Measurements from ENCODE around the gene R3HCC1L.

GRCh38 chr10:98257198-98257597 is 122.7 kb downstream of the R3HCC1L start:
- no peak for TF ChIP-seq POLR2A (IDR thresholded peaks at IDR 0.05; ENCODE audit: low read depth, low read length)
- TF ChIP-seq PAX5 (IDR thresholded peaks at IDR 0.05; ENCODE audit: insufficient read depth, low read length, severe bottlenecking), result no peak
- TF ChIP-seq POLR2AphosphoS5 (IDR thresholded peaks at IDR 0.05; ENCODE audit: low read depth, low read length), result no peak
- no peak for TF ChIP-seq TAF1 (IDR thresholded peaks at IDR 0.05; ENCODE audit: low read depth, low read length)

All from GM12891 (cell line).